ENCODE results near the gene ADAMTS17. TPM values are rescaled to one million over a fixed set of nuclear protein-coding genes. Genes with fewer than 3 reads are reported as not detected.
"Not testable (repeated sequence)": the region's sequence is repeated elsewhere in the genome, so short reads cannot be mapped to it uniquely, and the experiment has no call there.

Gene ADAMTS17
- total RNA-seq, 1 experiment from 2014 or later, result 1.8 TPM

- CTCF ChIA-PET, result interaction anchor here (1.1 to 1.7 kb wide), 3 partner anchors 56 to 423 kb away, joined by 9 to 14 read pairs (median 10); no protein-coding TSS in a partner anchor
- DNase-seq (ENCODE audit: low spot score); H3K4me3 Mint-ChIP-seq; H3K27ac Mint-ChIP-seq; H3K36me3 Mint-ChIP-seq; POLR2A ChIA-PET; H3K9me3 Mint-ChIP-seq; ATAC-seq: not testable (repeated sequence)
- H3K4me1 Mint-ChIP-seq, result peaks cover 29% of the 10 kb centered on the region
- peaks cover 39% of the 10 kb centered on the region for H3K27me3 Mint-ChIP-seq (ENCODE audit: low read depth)
Measured at GRCh38 chr15:99926532-99926931, 415.2 kb downstream of the ADAMTS17 start.

GRCh38 chr15:99925661-99926461 is 415.9 kb downstream of the ADAMTS17 start:
- ChIA-PET POLR2A (no interaction called here), CTCF (interaction anchor here (1.1 to 1.7 kb wide), 4 partner anchors 57 to 424 kb away, joined by 6 to 14 read pairs (median 10); no protein-coding TSS in a partner anchor)
- Mint-ChIP-seq H3K36me3 (no peaks in the 10 kb centered on the region), H3K27ac (no peak overlapping the region), H3K9me3 (no peaks in the 10 kb centered on the region), H3K4me3 (peak overlapping the region; percentile 82), H3K4me1 (peaks cover 29% of the 10 kb centered on the region), H3K27me3 (ENCODE audit: low read depth) (peaks cover 37% of the 10 kb centered on the region)
- TF ChIP-seq EMX1 (CRISPR knock-in tag; IDR thresholded peaks at IDR 0.05) (no peak), HMGA2 (CRISPR knock-in tag; IDR thresholded peaks at IDR 0.05) (no peak), SMAD3 (CRISPR knock-in tag; IDR thresholded peaks at IDR 0.05; ENCODE audit: borderline replicate concordance) (0 out of 2 replicates have a peak, but pooled peaks have one; percentile 21), ELF4 (CRISPR knock-in tag; IDR thresholded peaks at IDR 0.05; ENCODE audit: low read depth) (no peak), ZSCAN18 (CRISPR knock-in tag; IDR thresholded peaks at IDR 0.05) (no peak), NFYB (CRISPR knock-in tag; conservative IDR thresholded peaks at IDR 0.05; ENCODE audit: low read depth) (no peak), NFATC4 (CRISPR knock-in tag; IDR thresholded peaks at IDR 0.05) (no peak), E2F5 (CRISPR knock-in tag; IDR thresholded peaks at IDR 0.05) (no peak)
- ATAC-seq (peak; percentile 46), DNase-seq (ENCODE audit: low spot score) (peak; percentile 61)

- no peak for TF ChIP-seq ZBTB21 (CRISPR knock-in tag; IDR thresholded peaks at IDR 0.05; ENCODE audit: borderline replicate concordance)
- TF ChIP-seq E2F5 (CRISPR knock-in tag; IDR thresholded peaks at IDR 0.05), result no peak
- no peak for TF ChIP-seq USF2 (CRISPR knock-in tag; IDR thresholded peaks at IDR 0.05)
- TF ChIP-seq KAT7 (CRISPR knock-in tag; IDR thresholded peaks at IDR 0.05; ENCODE audit: borderline replicate concordance), result no peak
- no peak for TF ChIP-seq MYBL2 (CRISPR knock-in tag; IDR thresholded peaks at IDR 0.05)
- TF ChIP-seq FOXP4 (CRISPR knock-in tag; IDR thresholded peaks at IDR 0.05), result no peak
- TF ChIP-seq PRRX2 (CRISPR knock-in tag; IDR thresholded peaks at IDR 0.05), result no peak
- no peak for TF ChIP-seq ELF4 (CRISPR knock-in tag; IDR thresholded peaks at IDR 0.05; ENCODE audit: low read depth)
- Mint-ChIP-seq H3K36me3 (no peaks in the 10 kb centered on the region), H3K9me3 (no peaks in the 10 kb centered on the region), H3K4me1 (peaks cover 8% of the 10 kb centered on the region; the same call in 1 of the 2 replicates), H3K4me3 (no peak overlapping the region), H3K27ac (no peak overlapping the region), H3K27me3 (ENCODE audit: low read depth) (peaks cover 16% of the 10 kb centered on the region)
- DNase-seq (ENCODE audit: low spot score) (no peak), ATAC-seq (no peak)
- ChIA-PET CTCF (no interaction called here), POLR2A (no interaction called here)
Measured at GRCh38 chr15:99923711-99924110, 418.1 kb downstream of the ADAMTS17 start.

Other genes with a start within 250 kb of the ADAMTS17 start
- gene CERS3, start 187.0 kb upstream of the ADAMTS17 start, total RNA-seq (2021), result 0.74 to 1.5 TPM (median 0.94 TPM) in 3 replicates